NCI-H1417 (cell line): ENCODE measurements around the gene CAMTA2.

Source experiments
- DNase-seq, 3 experiments: peaks; one replicate each; lab custom pipeline; 2025; lab: John Stamatoyannopoulos, UW

CAMTA2 gene

GRCh38 chr17:4968486-4969046 is 18.9 kb downstream of the CAMTA2 start:
- peak; percentile 20 to 56 (median 51) for DNase-seq

- peak; percentile 86 to 97 (median 95) for DNase-seq
Measured at GRCh38 chr17:4967539-4968485, 19.7 kb downstream of the CAMTA2 start, which contains the start of gene SPAG7. TSS of gene SPAG7 (minus strand) at chr17:4967817. CDS start at chr17:4967804, 13 bp downstream.

- peak; percentile 89 to 98 (median 95) for DNase-seq
Measured at GRCh38 chr17:4966844-4967538, 20.5 kb downstream of the CAMTA2 start.

- DNase-seq = no peak
Measured at GRCh38 chr17:4965311-4965986, 22.0 kb downstream of the CAMTA2 start.

GRCh38 chr17:4960279-4960922 is 27.1 kb downstream of the CAMTA2 start:
- no peak for DNase-seq

- DNase-seq = no peak
Measured at GRCh38 chr17:4959261-4959965, 28.1 kb downstream of the CAMTA2 start.

GRCh38 chr17:4958102-4958501 is 29.4 kb downstream of the CAMTA2 start:
- no peak for DNase-seq

GRCh38 chr17:4956493-4957061 is 30.9 kb downstream of the CAMTA2 start:
- no peak for DNase-seq

- no peak for DNase-seq
Measured at GRCh38 chr17:4955091-4955490, 32.4 kb downstream of the CAMTA2 start.

GRCh38 chr17:4953451-4953961 is 34.0 kb downstream of the CAMTA2 start:
- no peak for DNase-seq

- no peak for DNase-seq
Measured at GRCh38 chr17:4951486-4951885, 36.0 kb downstream of the CAMTA2 start.

GRCh38 chr17:4950746-4951204 is 36.7 kb downstream of the CAMTA2 start, which contains the start of gene ENO3:
TSS of gene ENO3 (plus strand) at chr17:4951119. CDS start at chr17:4951830, 711 bp downstream.
- peak; percentile 24 to 68 (median 42) for DNase-seq

- DNase-seq = peak in 1 of 3 experiments; percentile 51
Measured at GRCh38 chr17:4950075-4950745, 37.3 kb downstream of the CAMTA2 start.

- peak; percentile 30 to 69 (median 60) for DNase-seq
Measured at GRCh38 chr17:4949321-4950074, 38.0 kb downstream of the CAMTA2 start.

- peak; percentile 63 to 80 (median 75) for DNase-seq
Measured at GRCh38 chr17:4948931-4949320, 38.5 kb downstream of the CAMTA2 start.

GRCh38 chr17:4948166-4948930 is 39.1 kb downstream of the CAMTA2 start, which contains the start of gene PFN1:
TSS of gene PFN1 (minus strand) at chr17:4948530. CDS start at chr17:4948394, 136 bp downstream.
- peak; percentile 64 to 77 (median 69) for DNase-seq

- peak in 2 of 3 experiments; percentile 48 to 49 for DNase-seq
Measured at GRCh38 chr17:4947411-4948165, 39.9 kb downstream of the CAMTA2 start.
